Astrocyte (in vitro differentiated cells and primary cell): Measurements from ENCODE around the gene BRD4. TPM values are rescaled to one million over a fixed set of nuclear protein-coding genes. Genes with fewer than 3 reads are reported as not detected.
A peak's percentile ranks its signal among the peaks of the same experiment; 100 is the strongest.

Source experiments
- DNase-seq: peaks from one replicate; pipeline ENCODE4 v3.0.0-alpha.2; 2010; ENCODE audit warnings: low read depth
- FAIRE-seq: peaks from 2 replicates; lab custom pipeline; 2011; peaks lifted over from hg19 to GRCh38; lab: Jason Lieb, UNC
- H2AFZ ChIP-seq: 2 replicates; pipeline ENCODE4 v1.6.0; 2012; ENCODE audit warnings: low read depth, low read length, inconsistent platforms
- H3K27ac ChIP-seq: 2 replicates; pipeline ENCODE4 v1.5.1; 2011; ENCODE audit warnings: low read depth, low read length, inconsistent platforms
- H3K27me3 ChIP-seq: 2 replicates; pipeline ENCODE4 v1.6.0; 2011; ENCODE audit warnings: low read length, inconsistent platforms; ENCODE audit not compliant: insufficient read depth
- H3K36me3 ChIP-seq: 2 replicates; pipeline ENCODE4 v1.5.1; 2011; ENCODE audit warnings: low read length, inconsistent platforms; ENCODE audit not compliant: insufficient read depth
- H3K4me1 ChIP-seq: 2 replicates; pipeline ENCODE4 v1.5.1; 2011; ENCODE audit warnings: low read length, inconsistent platforms; ENCODE audit not compliant: insufficient read depth
- H3K4me2 ChIP-seq: 2 replicates; pipeline ENCODE4 v1.6.0; 2012; ENCODE audit warnings: low read length, inconsistent platforms
- H3K4me3 ChIP-seq: 2 replicates; pipeline ENCODE4 v1.5.1; 2011; ENCODE audit warnings: low read depth, mild to moderate bottlenecking, low read length, inconsistent platforms; ENCODE audit not compliant: insufficient read depth
- H3K79me2 ChIP-seq: 2 replicates; pipeline ENCODE4 v1.6.0; 2012; ENCODE audit warnings: mild to moderate bottlenecking, low read length, inconsistent platforms; ENCODE audit not compliant: insufficient read depth
- H3K9ac ChIP-seq: 2 replicates; pipeline ENCODE4 v1.6.0; 2012; ENCODE audit warnings: mild to moderate bottlenecking, low read length, inconsistent platforms
- H3K9me3 ChIP-seq: 2 replicates; pipeline ENCODE4 v1.5.1; 2012; ENCODE audit warnings: low read depth, mild to moderate bottlenecking, low read length, inconsistent platforms; ENCODE audit not compliant: insufficient read depth
- H4K20me1 ChIP-seq: 2 replicates; pipeline ENCODE4 v1.6.0; 2012; ENCODE audit warnings: low read length, inconsistent platforms; ENCODE audit not compliant: insufficient read depth
- H3K27ac Mint-ChIP-seq: one replicate; pipeline ENCODE4 v1.8.0; 2021; ENCODE audit warnings: mild to moderate bottlenecking, mixed read lengths; ENCODE audit not compliant: unreplicated experiment
- H3K27me3 Mint-ChIP-seq: one replicate; pipeline ENCODE4 v1.8.0; 2021; ENCODE audit warnings: low read depth, mixed read lengths; ENCODE audit not compliant: unreplicated experiment
- H3K36me3 Mint-ChIP-seq: one replicate; pipeline ENCODE4 v1.8.0; 2021; ENCODE audit warnings: low read depth, mixed read lengths; ENCODE audit not compliant: unreplicated experiment
- H3K4me1 Mint-ChIP-seq: one replicate; pipeline ENCODE4 v1.8.0; 2021; ENCODE audit warnings: low read depth, mixed read lengths; ENCODE audit not compliant: unreplicated experiment
- H3K4me3 Mint-ChIP-seq: one replicate; pipeline ENCODE4 v1.8.0; 2021; ENCODE audit warnings: mild to moderate bottlenecking, moderate library complexity, mixed read lengths; ENCODE audit not compliant: unreplicated experiment
- H3K9me3 Mint-ChIP-seq: one replicate; pipeline ENCODE4 v1.8.0; 2021; ENCODE audit warnings: mild to moderate bottlenecking, mixed read lengths; ENCODE audit not compliant: unreplicated experiment
- CTCF ChIP-seq: IDR thresholded peaks from 2 replicates; pipeline ENCODE4 v1.5.1; 2011; ENCODE audit warnings: low read depth, mild to moderate bottlenecking, inconsistent platforms, low read length, moderate library complexity; ENCODE audit not compliant: insufficient read depth
- EZH2 ChIP-seq: IDR thresholded peaks from 2 replicates; pipeline ENCODE4 v1.6.1; 2012; ENCODE audit warnings: mild to moderate bottlenecking, low read length, inconsistent platforms; ENCODE audit not compliant: insufficient read depth
- total RNA-seq: library from RNA; stranded (reverse); gene quantifications from 2 replicates; pipeline ENCODE4 v1.2.1, GENCODE V29; 2021

The BRD4 gene
- total RNA-seq, 1 donor from 2014 or later = 128 TPM

DNA sequence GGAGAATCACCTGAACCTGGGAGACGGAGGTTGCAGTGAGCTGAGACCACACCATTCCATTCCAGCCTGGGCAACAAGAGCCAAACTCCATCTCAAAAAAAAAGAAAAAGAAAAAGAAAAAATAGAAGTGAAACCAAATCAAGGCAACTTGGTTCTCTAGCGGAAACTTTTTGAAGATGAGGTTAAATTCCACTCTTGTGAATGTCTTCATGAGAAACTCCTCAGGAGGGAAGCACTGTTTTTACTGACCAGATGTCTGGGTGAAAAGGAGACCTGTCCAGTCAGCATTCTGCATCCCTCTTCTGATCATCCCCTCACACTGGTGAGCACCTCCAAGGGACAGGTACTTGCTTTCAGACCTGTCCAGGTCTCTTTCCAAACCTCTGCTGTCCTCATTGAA lies 15.8 kb downstream of the BRD4 start:
- Histone ChIP-seq H3K79me2 (peaks cover 100% of the 10 kb centered on the region), H3K9ac (peak overlapping the region; percentile 51), H3K27ac (peak overlapping the region; percentile 47), H3K4me1 (peaks cover 53% of the 10 kb centered on the region), H3K4me3 (no peak overlapping the region), H3K27me3 (no peaks in the 10 kb centered on the region), H3K36me3 (no peaks in the 10 kb centered on the region), H4K20me1 (peaks cover 97% of the 10 kb centered on the region), H3K9me3 (no peaks in the 10 kb centered on the region), H3K4me2 (peak overlapping the region; percentile 71), H2AFZ (no peak overlapping the region)
- Mint-ChIP-seq H3K36me3 (peaks cover 2% of the 10 kb centered on the region), H3K4me3 (no peak overlapping the region), H3K4me1 (peaks cover 53% of the 10 kb centered on the region), H3K27ac (peak overlapping the region; percentile 89), H3K27me3 (no peaks in the 10 kb centered on the region), H3K9me3 (no peaks in the 10 kb centered on the region)
- FAIRE-seq = no peak
- DNase-seq = peak; percentile 68
- TF ChIP-seq EZH2 (no peak), CTCF (no peak)

- Histone ChIP-seq H4K20me1 (peaks cover 95% of the 10 kb centered on the region), H3K4me1 (peaks cover 45% of the 10 kb centered on the region), H3K36me3 (no peaks in the 10 kb centered on the region), H3K9me3 (no peaks in the 10 kb centered on the region), H2AFZ (no peak overlapping the region), H3K27me3 (no peaks in the 10 kb centered on the region), H3K4me2 (peak overlapping the region; percentile 30), H3K27ac (peak overlapping the region; percentile 19), H3K4me3 (no peak overlapping the region), H3K9ac (no peak overlapping the region), H3K79me2 (peaks cover 99% of the 10 kb centered on the region)
- no peak for FAIRE-seq
- DNase-seq = no peak
- H3K36me3 Mint-ChIP-seq = peaks cover 2% of the 10 kb centered on the region
- H3K27ac Mint-ChIP-seq = peak overlapping the region; percentile 69
- H3K4me1 Mint-ChIP-seq = peaks cover 44% of the 10 kb centered on the region
- no peaks in the 10 kb centered on the region for H3K27me3 Mint-ChIP-seq
- no peak overlapping the region for H3K4me3 Mint-ChIP-seq
- TF ChIP-seq CTCF (no peak), EZH2 (no peak)
- H3K9me3 Mint-ChIP-seq = no peaks in the 10 kb centered on the region
These were observed 17.2 kb downstream of the BRD4 start for GRCh38 chr19:15315101-15315500.

- Histone ChIP-seq H3K4me1 (peaks cover 36% of the 10 kb centered on the region), H3K4me2 (no peak overlapping the region), H3K27ac (no peak overlapping the region), H2AFZ (no peak overlapping the region), H3K36me3 (no peaks in the 10 kb centered on the region), H3K9ac (no peak overlapping the region), H4K20me1 (peaks cover 94% of the 10 kb centered on the region), H3K27me3 (no peaks in the 10 kb centered on the region), H3K9me3 (no peaks in the 10 kb centered on the region), H3K79me2 (peaks cover 99% of the 10 kb centered on the region), H3K4me3 (no peak overlapping the region)
- Mint-ChIP-seq H3K9me3 (no peaks in the 10 kb centered on the region), H3K4me1 (peaks cover 46% of the 10 kb centered on the region), H3K27ac (peak overlapping the region; percentile 63), H3K36me3 (peaks cover 2% of the 10 kb centered on the region), H3K4me3 (no peak overlapping the region), H3K27me3 (no peaks in the 10 kb centered on the region)
- TF ChIP-seq CTCF (no peak), EZH2 (no peak)
- FAIRE-seq (no peak), DNase-seq (no peak)
These were observed 18.6 kb downstream of the BRD4 start for GRCh38 chr19:15313649-15314279.
